ENCODE results near the gene SOX21.

The SOX21 gene

DNA sequence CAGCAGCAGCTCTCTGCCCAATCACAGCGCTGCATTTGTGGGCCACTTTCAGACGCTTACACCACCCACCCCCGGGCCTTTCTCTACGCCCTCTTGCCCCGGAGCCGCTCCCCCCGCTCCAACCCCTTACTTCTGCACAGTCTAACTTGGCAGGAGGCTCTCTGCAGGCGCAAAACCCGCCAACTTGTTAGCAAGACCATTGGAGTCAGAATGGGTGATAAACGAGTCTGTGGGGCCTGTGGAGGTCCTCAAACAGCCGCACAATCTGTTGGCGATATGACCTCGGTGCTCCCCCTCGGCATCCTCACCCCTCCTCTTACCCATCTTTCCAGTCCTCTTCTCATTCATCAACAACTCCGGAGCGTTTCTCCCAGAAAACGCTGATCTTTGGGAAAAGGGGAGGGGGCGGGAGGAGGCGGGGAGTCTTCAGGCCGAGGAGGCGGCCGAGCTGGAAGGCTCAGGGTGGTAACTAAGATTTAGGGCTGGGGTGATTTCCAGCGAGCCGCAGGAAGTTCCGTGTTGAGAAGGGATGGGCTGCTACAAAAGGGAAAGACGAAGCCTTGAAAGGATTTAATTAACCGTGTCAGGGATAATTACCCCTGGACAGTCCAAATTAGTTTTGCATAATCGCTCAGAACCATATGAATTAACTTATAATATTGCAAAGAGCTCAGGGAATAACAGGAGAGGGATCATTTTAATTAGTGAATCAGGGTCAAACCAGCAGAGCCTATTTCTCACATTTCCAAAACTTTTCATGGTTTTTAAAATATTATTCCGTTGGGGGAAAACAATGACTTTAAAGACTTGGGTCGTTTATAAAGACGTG lies 4.1 kb downstream of the SOX21 start:
- no peak for FAIRE-seq

DNA sequence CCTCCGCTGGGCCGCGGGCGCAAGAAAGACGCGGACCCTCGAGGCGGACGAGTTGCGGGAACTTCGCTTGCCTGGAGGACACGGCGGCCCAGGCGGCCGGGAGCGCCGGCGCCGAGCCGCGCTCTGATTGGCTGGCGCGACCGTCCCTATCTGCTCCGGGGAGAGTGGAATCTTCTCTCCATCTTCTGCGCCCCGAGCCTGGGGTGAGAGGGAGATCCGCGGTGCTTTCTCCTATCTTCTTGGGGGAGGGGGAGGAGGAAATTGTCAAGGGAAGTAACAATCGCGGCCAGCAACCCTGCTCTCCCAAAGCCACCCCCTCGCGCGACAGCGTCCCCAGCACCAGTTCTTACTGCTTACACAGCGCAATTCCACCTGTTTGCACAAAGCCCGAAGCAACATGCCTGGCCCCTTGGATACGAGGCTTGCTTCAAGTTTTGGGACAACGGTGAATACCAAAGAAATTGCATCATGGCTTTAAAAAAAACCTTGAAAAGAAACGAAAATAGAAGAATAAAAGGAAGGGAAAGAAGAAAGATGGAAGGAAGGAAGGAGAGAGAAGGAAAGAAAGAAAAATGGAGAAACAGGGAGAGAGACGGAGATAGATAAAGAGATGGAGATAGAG lies 4.8 kb downstream of the SOX21 start:
- FAIRE-seq = no peak

DNA sequence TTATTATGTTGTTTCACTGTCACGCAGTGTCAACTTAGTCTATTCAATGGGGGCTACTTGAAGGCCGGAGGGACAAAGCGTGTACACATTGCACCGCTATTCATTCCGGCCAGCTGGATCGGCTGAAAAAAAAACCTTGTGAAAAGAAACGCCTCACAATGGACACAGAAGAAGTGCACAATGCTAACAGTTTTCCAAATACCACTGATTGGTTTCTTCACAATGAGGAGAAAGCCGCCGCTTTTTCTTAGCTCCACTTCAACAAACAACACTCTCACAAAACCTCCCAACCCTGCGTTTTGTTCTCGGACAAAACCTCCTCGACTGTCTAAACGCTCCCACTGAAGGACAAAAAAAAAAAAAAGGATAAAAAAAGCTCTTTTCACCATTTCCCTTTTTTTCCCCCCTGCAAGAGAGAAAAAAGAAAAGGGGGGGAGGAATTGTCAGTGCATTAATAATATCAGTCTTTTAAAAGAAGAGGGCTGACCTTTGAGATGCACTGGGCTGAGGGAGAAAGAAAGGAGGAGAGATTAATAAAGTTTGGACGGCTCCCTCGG lies 5.4 kb downstream of the SOX21 start:
- no peak for FAIRE-seq

DNA sequence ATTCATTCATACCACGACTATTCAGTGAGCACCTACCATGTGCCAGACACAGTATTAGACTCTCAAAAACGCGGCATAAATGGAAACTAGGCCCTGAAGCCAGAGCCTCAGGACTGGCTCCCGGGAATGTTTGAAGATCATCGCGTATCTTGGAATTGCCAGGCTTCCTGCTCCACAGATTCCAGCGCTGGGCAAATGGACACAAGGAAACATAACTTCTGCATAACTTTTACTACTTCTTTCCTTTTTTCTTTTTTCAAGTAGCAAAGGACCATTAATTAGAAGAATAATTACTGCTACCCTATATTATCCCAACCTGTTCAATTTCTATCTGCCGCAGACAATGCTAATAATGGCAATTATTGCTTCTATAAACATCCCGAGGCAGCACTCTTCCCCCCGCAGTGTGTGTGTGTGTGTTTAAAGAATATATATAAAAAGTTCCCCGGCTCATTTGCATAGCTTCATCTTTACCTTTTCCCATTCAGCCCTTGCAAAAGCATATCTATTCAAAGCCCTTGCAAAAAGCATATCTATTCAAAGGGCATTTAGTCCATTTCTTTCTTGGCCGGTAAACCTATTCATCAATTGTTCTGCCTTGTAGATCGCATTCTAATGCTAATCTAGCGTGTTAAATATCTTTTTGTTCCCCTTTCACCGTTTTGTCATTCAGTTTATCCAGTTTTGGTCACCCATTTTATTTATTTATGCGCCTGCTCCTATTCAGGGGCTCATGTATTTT lies 6.1 kb downstream of the SOX21 start:
- FAIRE-seq = no peak

DNA sequence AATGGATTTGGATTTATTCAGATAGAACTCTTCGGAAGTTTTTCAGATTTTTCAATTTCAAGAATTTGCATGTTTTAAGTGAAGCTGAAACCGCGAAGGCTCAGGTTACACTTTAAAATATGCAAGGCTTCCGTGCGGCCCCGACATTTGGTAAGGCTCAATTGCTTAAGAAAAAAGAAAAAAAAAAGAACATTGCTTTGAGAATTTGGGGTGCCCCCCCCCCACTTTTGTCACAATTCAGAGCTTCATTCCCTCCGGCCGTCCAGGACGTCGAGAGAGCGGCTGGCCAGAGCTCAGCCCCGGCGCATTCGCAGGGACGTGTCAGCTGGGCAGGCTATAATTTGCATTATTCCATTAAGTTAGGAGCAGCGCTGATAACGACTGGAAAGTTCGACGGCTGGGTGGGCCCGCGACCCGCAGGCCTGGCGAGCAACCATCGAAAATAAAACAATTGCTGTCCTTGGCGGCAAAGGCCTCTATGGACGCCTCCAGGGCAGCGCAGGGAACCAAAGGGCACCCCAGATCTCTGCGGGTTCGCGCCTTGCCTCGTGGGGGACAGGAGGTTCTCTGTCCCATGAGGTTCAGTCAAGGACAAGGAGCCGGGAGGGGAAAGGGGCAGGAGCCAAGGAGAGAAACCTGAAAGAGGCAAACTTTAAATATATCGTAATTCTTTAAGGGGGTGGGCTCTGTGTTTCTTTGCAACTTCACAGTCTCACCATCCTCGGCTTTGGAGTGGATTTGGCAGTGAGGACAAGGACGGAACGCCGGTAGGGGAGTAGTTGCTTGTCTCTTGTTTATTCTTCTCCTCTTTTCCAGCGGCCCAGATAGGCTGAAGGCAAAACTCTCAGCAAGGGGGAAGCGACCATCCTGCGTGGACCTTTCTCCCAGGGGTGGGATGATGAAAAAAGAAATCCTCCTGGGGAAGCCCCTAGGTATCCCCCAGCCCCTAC lies 7.0 kb downstream of the SOX21 start:
- no peak for FAIRE-seq

DNA sequence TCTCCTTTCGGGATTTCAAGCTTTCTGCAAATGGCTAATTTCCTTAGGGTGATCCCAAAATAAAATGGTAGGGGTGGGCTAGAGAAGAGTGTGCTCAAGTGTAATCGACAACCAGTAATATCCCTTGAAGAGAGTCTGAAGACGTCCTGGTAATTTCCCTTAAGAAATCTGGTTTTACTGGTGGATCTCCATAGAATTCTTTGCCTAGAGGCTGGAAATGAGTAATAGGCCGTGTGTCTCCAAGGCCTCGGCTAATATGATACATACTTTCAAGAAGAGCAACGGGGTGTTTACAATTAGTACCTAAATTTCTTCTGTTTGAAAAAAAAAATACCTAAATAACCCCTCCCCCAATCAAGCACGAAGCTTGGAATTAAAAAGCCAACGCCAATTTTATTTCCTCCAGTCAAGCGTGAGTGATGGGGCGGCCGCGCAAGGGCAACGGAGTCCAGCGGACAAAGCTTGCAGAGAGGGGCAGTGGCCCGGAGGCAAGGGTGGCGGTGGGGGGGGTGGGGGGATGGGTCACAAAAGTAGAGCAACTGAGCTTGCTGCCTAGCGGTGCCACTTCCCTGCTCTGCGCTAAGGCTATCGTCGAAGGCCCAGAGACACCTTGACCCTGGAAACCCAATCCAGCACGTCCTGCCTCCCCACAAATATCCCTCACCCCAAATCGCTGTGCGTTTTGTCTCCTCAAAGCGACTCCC lies 7.8 kb downstream of the SOX21 start:
- FAIRE-seq = no peak

DNA sequence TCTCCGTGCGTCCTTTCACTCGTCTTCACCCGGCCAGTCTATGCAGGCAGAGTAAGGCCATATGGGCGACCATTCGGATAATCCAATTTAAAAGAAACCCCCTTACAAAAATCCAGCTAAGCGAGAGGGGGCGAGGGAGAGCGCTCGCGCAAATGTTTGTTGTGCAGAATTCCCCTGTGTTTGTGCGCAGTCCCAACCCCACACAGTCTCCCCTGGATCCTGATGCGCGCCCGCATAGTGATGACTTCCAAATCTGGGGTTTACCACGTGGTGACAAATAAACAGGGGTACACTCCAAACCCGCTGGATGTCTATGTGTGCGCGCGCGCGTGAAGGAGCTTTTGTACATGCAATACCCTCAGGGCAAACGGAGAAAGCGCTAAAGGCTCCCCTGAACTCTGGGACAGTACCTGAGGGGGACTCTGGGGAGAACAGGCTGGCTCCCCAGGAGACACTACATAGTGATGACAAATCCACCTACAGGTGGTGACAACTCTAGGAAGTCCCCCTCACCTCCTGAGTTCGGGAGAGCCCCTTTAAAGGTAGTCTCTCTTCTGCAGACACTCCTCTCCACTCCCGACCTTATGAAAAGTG lies 8.5 kb downstream of the SOX21 start:
- FAIRE-seq = no peak

DNA sequence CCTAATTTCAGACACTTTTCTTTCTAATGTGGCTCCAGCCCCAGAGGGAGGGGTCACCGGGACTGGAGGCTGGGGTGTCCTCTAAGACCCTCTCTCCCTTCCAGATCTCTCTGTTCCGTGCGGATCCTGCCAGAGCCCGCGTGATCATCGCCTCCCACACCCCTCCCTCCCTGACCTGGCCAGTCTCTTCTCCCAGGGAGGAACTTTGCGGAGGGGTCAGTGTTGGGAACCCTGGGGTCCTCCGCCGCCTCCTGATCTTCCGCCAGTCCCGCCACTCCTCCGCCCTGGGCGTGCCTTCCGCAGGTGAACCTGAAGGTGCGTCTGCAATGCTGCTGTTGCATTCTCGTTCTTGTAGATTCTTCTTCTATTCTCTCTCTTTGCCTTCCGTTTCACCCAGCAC lies 9.1 kb downstream of the SOX21 start:
- no peak for FAIRE-seq

DNA sequence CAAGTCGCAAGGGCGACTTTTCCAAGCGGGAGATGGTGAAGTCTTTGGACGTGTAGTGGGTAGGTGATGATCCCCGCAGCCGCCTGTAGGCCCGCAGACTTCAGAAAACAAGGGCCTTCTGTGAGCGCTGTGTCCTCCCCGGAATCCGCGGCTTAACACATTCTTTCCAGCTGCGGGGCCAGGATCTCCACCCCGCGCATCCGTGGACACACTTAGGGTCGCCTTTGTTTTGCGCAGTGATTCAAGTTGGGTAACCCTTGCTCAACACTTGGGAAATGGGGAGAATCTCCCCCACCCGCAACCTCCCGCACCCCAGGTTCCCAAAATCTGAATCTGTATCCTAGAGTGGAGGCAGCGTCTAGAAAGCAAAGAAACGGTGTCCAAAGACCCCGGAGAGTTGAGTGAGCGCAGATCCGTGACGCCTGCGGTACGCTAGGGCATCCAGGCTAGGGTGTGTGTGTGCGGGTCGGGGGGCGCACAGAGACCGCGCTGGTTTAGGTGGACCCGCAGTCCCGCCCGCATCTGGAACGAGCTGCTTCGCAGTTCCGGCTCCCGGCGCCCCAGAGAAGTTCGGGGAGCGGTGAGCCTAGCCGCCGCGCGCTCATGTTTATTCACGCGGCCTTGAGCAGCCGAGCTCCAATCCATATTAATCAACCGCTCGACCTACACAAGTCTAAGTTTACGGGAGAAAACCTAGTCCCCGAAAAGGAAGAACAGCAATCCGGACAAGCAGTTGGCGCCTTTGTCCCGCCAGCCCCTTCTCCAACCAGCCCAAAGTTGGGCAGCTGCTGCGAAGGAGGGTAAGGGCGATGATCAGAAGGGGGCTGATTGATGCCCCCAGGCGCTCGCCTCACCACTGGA lies 9.9 kb downstream of the SOX21 start:
- no peak for FAIRE-seq

DNA sequence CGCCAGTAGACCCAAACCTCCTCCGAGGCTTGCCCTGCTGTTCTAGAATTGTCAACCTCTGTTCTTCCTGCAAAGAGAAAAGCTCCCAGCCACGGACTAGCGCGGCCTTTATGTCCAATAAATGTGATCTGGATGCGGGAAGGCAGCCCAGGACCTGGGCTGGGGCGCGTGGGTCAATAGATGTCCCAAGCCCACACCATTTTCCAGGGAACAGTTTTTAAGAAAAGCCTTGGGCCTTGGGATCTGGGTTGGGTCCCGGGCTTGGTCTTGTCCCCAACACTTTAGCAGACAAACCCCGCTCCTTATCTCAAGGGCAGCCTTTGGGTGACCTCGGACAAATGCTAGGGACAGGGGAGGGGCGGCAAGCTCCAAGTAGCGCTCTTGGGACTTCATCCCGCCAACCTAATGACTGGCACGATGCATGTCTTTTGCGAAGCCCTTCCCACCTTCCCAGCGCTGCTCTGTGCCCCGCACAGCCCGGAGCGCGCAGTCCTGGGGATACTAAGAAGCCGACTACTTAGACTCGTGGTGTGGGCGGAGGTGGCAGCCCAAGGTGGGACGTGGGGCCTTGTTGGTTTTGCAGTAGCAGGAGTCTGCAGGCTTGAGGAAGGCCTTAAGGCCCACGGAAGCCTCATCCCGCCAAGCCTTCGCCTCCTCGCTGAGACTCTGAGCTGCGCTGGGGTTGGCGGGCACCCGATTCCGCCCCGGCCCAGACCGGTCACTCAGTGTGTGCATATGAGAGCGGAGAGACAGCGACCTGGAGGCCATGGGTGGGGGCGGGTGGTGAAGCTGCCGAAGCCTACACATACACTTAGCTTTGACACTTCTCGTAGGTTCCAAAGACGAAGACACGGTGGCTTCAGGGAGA lies 10.8 kb downstream of the SOX21 start:
- no peak for FAIRE-seq

DNA sequence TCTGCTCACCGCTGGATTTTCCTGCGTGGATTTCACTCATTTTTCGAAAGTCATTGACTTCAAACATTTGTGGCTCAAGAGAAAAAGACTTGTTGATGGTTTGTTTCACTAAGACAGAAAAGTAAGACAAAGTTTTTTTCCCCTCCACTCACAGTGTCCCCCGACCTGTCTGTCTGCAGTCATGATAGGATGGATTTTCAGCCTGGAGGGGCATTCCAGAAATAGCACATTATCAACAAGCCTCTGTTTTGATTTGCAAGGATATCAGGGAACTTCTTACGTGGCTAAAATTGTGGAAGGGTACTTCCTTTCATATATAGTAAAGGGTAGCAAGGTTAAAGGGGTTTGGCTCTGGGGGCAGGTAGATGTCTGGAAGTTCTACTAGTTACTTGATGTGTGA lies 11.8 kb downstream of the SOX21 start:
- FAIRE-seq = no peak

DNA sequence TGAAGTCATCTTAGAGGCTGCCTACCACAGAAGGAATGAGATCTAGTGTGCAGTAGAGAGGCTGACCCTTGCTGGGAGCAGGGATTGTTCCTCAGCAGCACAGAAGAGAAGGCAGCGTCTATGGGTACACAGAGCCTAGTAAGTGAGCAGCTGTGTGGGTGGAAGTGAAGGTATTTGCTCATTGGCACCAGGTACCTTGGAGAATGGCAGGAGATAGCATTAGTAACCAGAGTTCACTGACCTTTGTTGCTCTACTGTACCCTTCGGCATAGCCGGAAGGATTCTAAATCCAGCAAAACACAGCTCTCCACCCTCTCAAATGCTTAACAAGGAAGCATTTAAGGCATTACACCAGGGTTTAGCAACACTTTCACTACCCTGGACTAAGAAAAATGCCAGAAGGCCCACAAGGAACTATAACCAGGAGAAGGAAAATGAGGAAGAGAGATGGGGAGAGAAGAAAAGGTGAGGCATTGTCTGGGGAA lies 12.3 kb downstream of the SOX21 start:
- FAIRE-seq = no peak

DNA sequence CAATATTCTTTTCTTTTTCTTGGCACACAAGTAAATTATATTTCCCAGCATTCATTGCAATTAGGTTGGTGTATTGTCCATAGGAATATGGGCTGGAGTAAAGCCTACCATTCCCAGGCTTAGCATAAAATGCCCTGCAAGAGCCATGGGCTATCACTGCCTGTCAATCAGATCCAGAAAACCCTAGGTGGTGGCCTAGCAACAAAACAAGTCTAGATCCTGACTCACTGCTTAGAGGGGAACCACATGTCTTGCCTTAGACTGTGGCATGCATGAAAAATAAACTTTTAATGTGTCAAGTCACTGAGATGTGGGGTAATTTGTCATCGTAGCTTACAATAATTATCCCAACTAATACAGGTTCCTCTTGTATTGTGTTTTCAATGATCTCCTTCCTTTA lies 16.2 kb downstream of the SOX21 start:
- no peak for FAIRE-seq

DNA sequence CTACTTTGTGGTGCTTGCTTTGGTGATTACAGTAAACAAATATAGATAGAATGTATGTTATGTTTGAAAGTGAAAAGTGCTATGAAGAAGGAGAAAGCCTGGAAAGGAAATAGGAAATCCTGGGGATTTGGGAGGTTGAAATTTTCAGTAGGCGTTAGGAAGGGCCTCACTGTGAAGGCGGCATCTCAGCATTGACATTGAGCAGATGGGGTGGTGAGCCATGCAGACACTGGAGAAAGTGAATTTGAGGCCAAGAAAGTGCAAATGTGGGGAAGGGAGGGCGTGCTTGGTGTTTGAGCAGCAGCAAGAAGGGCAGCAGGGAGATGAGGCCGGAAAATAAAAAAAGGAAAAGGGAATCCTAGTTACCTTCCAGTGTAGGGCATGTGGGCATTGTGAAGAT lies 20.3 kb downstream of the SOX21 start:
- no peak for FAIRE-seq

DNA sequence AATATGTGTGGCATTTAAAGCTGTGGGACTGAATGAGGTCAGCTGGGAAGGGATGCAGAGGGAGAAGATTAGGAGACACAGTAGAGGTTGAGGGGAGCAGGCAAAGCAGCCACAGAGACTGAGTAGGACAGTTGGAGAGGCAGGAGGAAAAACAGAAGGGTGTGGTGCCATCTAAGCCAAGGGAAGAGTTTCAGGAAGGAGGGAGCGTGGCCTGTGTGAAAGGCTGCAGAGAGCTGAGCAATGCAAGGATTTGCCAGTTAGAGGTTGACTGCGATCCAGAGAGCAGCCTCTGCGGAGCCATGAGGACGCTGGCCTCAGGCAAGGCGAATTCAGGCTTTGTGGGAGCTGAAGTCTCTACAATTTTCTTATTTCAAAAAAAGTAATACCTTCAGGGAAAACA lies 28.9 kb downstream of the SOX21 start:
- no peak for FAIRE-seq

DNA sequence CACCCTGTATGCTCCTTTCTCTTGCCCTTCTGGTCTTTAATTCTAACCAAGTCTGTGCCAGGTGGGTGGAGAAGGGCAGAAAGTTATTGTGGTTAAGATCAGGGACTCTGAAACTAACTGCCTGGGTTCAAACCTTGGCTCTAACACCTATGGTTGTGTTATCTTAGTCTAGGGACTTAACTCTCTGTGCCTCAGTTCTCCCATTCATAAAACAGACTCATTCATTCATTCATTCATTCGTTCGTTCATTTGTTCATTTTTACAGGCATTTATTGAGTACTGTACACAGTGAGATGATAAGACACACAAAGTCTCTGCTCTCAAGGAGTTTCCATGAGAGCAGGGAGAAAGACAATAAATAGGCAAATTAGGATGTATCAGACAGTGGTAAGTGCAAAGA lies 30.1 kb downstream of the SOX21 start:
- no peak for FAIRE-seq

DNA sequence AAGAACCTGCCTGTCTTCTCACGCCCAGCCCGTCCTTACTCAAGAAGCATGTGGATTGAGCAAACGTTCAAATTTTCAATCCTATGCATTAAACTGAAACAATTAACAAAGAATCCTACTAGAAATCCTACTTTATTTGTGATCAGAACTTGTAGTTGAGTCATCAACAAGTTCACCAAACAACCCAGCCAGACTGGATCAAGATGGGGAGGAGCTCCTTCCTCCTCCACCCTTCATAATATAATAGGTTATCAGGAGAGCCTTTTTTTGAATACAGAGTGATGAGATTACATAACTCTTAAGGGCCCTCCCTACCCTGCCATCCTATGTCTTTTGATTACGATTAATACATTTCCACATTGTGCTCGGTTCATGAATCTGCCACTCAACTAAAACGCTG lies 32.7 kb downstream of the SOX21 start:
- no peak for FAIRE-seq

DNA sequence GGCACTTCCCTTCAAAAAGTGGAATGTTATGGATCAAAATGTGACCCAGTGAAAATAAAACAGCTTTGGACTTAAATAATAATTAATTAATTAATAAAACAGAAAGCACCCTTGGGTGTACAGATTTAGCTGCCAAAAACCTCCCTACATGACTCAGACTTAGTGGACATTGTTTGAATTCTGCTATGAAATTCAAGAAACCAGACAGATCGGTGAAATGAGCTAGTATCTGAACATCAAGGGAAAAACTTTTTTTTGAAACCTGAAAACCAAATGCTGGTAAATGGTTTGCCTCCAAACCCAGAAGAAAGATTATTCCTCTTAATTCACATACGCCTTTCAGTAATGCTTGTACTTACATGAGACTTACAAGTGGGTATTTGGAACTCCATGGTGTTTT lies 33.5 kb downstream of the SOX21 start:
- FAIRE-seq = no peak

DNA sequence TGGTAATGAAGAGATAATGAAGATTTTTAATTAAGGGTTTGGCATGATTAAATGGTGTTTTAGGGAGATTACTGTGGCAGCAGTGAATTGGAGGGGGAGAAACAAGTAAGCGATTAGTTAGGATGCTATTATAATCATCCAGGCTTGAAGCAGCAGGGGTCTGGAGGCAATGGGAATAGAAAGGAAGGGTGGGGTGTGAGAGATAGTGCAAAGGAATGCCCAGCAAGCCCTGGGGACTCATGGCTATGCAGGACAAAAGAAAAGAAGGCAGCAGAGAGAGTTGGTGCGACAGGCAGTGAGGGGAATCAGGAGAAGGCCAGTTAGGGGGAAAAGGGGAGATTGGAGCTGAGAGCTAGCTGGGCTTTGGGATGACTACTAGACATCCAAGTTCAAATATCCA lies 34.5 kb downstream of the SOX21 start:
- FAIRE-seq = no peak
